Common myeloid progenitor, CD34-positive (primary cell): Measurements from ENCODE around the gene GPHA2.
A peak's percentile ranks its signal among the peaks of the same experiment; 100 is the strongest.

Experiments
- CTCF ChIA-PET: fragments of 350-600 bp; sonication (Branson Sonifier 250); formaldehyde crosslinking; loops from one replicate; lab custom pipeline; 2021; ENCODE audit warnings: antibody characterized with exemption; lab: Charles Lee
- POLR2A ChIA-PET: fragments of 350-600 bp; sonication (Branson Sonifier 250); formaldehyde crosslinking; loops from one replicate; lab custom pipeline; 2021; ENCODE audit warnings: antibody characterized with exemption; lab: Charles Lee
- DNase-seq, 3 donors: peaks; one replicate each; pipeline versions ENCODE4 v3.0.0 to v3.0.0-alpha.2; 2013
- H3K27ac ChIP-seq, 2 experiments: 1 replicate in 1 of 2; 2 replicates in 1 of 2; pipeline ENCODE4 v1.7.0; 2013; ENCODE audit warnings: inconsistent platforms in 2 of 2, low read length in 2 of 2, mild to moderate bottlenecking in 2 of 2, low read depth in 1 of 2, moderate library complexity in 1 of 2; ENCODE audit not compliant: severe bottlenecking in 2 of 2, insufficient read depth in 1 of 2, poor library complexity in 1 of 2
- H3K27me3 ChIP-seq, 5 experiments: replicated peaks in 2 of 5; 1 replicate in 3 of 5; 2 replicates in 2 of 5; pipeline versions ENCODE4 v1.6.1 to v1.7.0; 2013; ENCODE audit warnings: low read length in 4 of 5, mild to moderate bottlenecking in 2 of 5, moderate library complexity in 2 of 5, inconsistent platforms in 1 of 5; ENCODE audit not compliant: insufficient read depth in 5 of 5, control insufficient read depth in 4 of 5
- H3K36me3 ChIP-seq, 4 experiments: 1 replicate in 2 of 4; 2 replicates in 2 of 4; pipeline versions ENCODE4 v1.6.1 to v1.7.0; 2013; ENCODE audit warnings: low read length in 3 of 4, control low read depth in 1 of 4, mild to moderate bottlenecking in 1 of 4; ENCODE audit not compliant: control insufficient read depth in 4 of 4, insufficient read depth in 4 of 4
- H3K4me1 ChIP-seq, 4 experiments: 1 replicate in 3 of 4; 2 replicates in 1 of 4; pipeline versions ENCODE4 v1.6.1 to v1.7.1; 2013; ENCODE audit warnings: low read length in 3 of 4, mild to moderate bottlenecking in 3 of 4, control low read depth in 1 of 4, inconsistent platforms in 1 of 4, moderate library complexity in 1 of 4; ENCODE audit not compliant: control insufficient read depth in 4 of 4, insufficient read depth in 4 of 4; ENCODE audit errors: control extremely low read depth in 1 of 4
- H3K4me3 ChIP-seq, 7 experiments: 1 replicate in 4 of 7; 2 replicates in 3 of 7; pipeline versions ENCODE4 v1.5.1 to v1.7.0; 2013; ENCODE audit warnings: mild to moderate bottlenecking in 7 of 7, low read length in 6 of 7, moderate library complexity in 6 of 7, inconsistent platforms in 2 of 7, low read depth in 2 of 7, control low read depth in 1 of 7; ENCODE audit not compliant: insufficient read depth in 4 of 7, control insufficient read depth in 1 of 7; ENCODE audit errors: extremely low read depth in 1 of 7
- H3K9me3 ChIP-seq, 5 experiments: 1 replicate in 4 of 5; 2 replicates in 1 of 5; pipeline versions ENCODE4 v1.6.1 to v1.7.1; 2013; ENCODE audit warnings: low read length in 4 of 5, mild to moderate bottlenecking in 2 of 5, inconsistent platforms in 1 of 5, low read depth in 1 of 5, moderate library complexity in 1 of 5; ENCODE audit not compliant: control insufficient read depth in 4 of 5, insufficient read depth in 2 of 5; ENCODE audit errors: control extremely low read depth in 1 of 5
- WGBS: methylation state at CpG from one replicate; pipeline ENCODE4 v1.1.5; 2013; ENCODE audit not compliant: insufficient coverage; 5-methylcytosine and 5-hydroxymethylcytosine counted together

GPHA2 gene

GRCh38 chr11:64917663-64917995 lies 18.1 kb downstream of the GPHA2 start:
- peak overlapping the region; percentile 1 to 83 for H3K27ac ChIP-seq
- H3K4me3 ChIP-seq = peak overlapping the region in 6 of 7 experiments; percentile 66 to 99 (median 92)
- H3K9me3 ChIP-seq = no peaks in the 10 kb centered on the region
- peaks cover 2 to 18% (median 16%) of the 10 kb centered on the region in 4 experiments for H3K36me3 ChIP-seq
- H3K27me3 ChIP-seq = no peaks in the 10 kb centered on the region
- DNase-seq = no peak
- H3K4me1 ChIP-seq = peaks cover 6 to 38% (median 27%) of the 10 kb centered on the region in 4 experiments
- ChIA-PET POLR2A (no interaction called here), CTCF (interaction anchor here (0.6 to 2.4 kb wide), 7 partner anchors 11 to 301 kb away, joined by 3 to 7 read pairs (median 3); partner anchors contain the start of genes BATF2 and SF1)
- 19% methylated on average over 3 of the region's 6 CpGs for WGBS

- CTCF ChIA-PET = interaction anchor here (0.6 to 1.6 kb wide), 9 partner anchors 20 to 301 kb away, joined by 3 to 5 read pairs (median 3); partner anchors contain the start of genes BATF2 and SF1
- peak within 1 kb of the TSS; percentile 77 to 99 (median 92) for H3K4me3 ChIP-seq
- under 1% methylated on average over 48 of the region's 57 CpGs for WGBS
These were observed 18.7 kb downstream of the GPHA2 start, which contains the start of gene ATG2A for GRCh38 chr11:64916775-64917662. ATG2A (minus strand) TSS chr11:64917209; CDS start chr11:64917135, 74 bp downstream.

GRCh38 chr11:64916040-64916774 lies 19.5 kb downstream of the GPHA2 start:
- ChIA-PET CTCF (interaction anchor here (0.7 to 1.6 kb wide), 10 partner anchors 16 to 173 kb away, joined by 3 to 4 read pairs (median 3); no protein-coding TSS in a partner anchor), POLR2A (no interaction called here)
- Histone ChIP-seq H3K4me1 (peaks cover 6 to 38% (median 27%) of the 10 kb centered on the region in 4 experiments), H3K9me3 (no peaks in the 10 kb centered on the region), H3K4me3 (peak overlapping the region; percentile 77 to 99 (median 92)), H3K36me3 (peaks cover 6 to 30% (median 24%) of the 10 kb centered on the region in 4 experiments), H3K27ac (peak overlapping the region; percentile 79 to 92), H3K27me3 (no peaks in the 10 kb centered on the region)
- WGBS = 14% methylated on average over 20 of the region's 23 CpGs
- peak in 1 of 3 donors; percentile 30 for DNase-seq

More at GRCh38 chr11:64916775-64917662, 18.7 kb downstream of the GPHA2 start, which contains the start of gene ATG2A:
- Histone ChIP-seq H3K9me3 (no peaks in the 10 kb centered on the region), H3K27me3 (no peaks in the 10 kb centered on the region), H3K4me1 (peaks cover 6 to 38% (median 27%) of the 10 kb centered on the region in 4 experiments), H3K36me3 (peaks cover 2 to 22% (median 18%) of the 10 kb centered on the region in 4 experiments), H3K27ac (peak within 1 kb of the TSS; percentile 79 to 92)
- POLR2A ChIA-PET = no interaction called here
- peak; percentile 99 to 100 (median 100) for DNase-seq

GRCh38 chr11:64915376-64915887 lies 20.3 kb downstream of the GPHA2 start:
- Histone ChIP-seq H3K9me3 (no peaks in the 10 kb centered on the region), H3K27me3 (no peaks in the 10 kb centered on the region), H3K36me3 (peaks cover 9 to 37% (median 30%) of the 10 kb centered on the region in 4 experiments), H3K27ac (peak overlapping the region in 1 of 2 experiments; percentile 92), H3K4me3 (peak overlapping the region in 5 of 7 experiments; percentile 17 to 99 (median 90)), H3K4me1 (peaks cover 6 to 38% (median 27%) of the 10 kb centered on the region in 4 experiments)
- POLR2A ChIA-PET = interaction anchor here (0.6 to 0.7 kb wide), 2 partner anchors 43 to 91 kb away, joined by 4 to 7 read pairs; no protein-coding TSS in a partner anchor
- no peak for DNase-seq
- CTCF ChIA-PET = interaction anchor here (1.0 to 1.6 kb wide), 8 partner anchors 13 to 99 kb away, joined by 3 to 4 read pairs (median 3); no protein-coding TSS in a partner anchor
- 96% methylated on average over 3 of the region's 7 CpGs for WGBS

GRCh38 chr11:64914123-64914522 lies 21.6 kb downstream of the GPHA2 start:
- no peak for DNase-seq
- no peak overlapping the region for H3K27ac ChIP-seq
- peaks cover 9 to 50% (median 38%) of the 10 kb centered on the region in 4 experiments for H3K36me3 ChIP-seq
- H3K27me3 ChIP-seq = no peaks in the 10 kb centered on the region
- POLR2A ChIA-PET = no interaction called here
- peaks cover 6 to 35% (median 25%) of the 10 kb centered on the region in 4 experiments for H3K4me1 ChIP-seq
- H3K4me3 ChIP-seq = no peak overlapping the region
- WGBS = 93% methylated on average over 17 of the region's 17 CpGs
- CTCF ChIA-PET = interaction anchor here (1.4 kb wide), 1 partner anchor 12 kb away, joined by 3 read pairs; no protein-coding TSS in a partner anchor
- no peaks in the 10 kb centered on the region for H3K9me3 ChIP-seq

- Histone ChIP-seq H3K4me1 (peaks cover 6 to 26% (median 21%) of the 10 kb centered on the region in 4 experiments), H3K9me3 (no peaks in the 10 kb centered on the region), H3K27me3 (no peaks in the 10 kb centered on the region), H3K27ac (no peak overlapping the region), H3K4me3 (no peak overlapping the region), H3K36me3 (peaks cover 11 to 59% (median 41%) of the 10 kb centered on the region in 4 experiments)
- DNase-seq = no peak
- CTCF ChIA-PET = interaction anchor here (0.6 to 2.0 kb wide), 4 partner anchors 12 to 83 kb away, joined by 3 to 7 read pairs (median 4); partner anchors contain the start of gene BATF2
- POLR2A ChIA-PET = interaction anchor here (1.2 kb wide), 1 partner anchor 168 kb away, joined by 3 read pairs; no protein-coding TSS in a partner anchor
- WGBS = 96% methylated on average over 15 of the region's 18 CpGs
These were observed 22.4 kb downstream of the GPHA2 start for GRCh38 chr11:64913171-64913727.
